HEK293 (cell line): ENCODE measurements around the gene WDFY3.

Experiments used
- AEBP2 ChIP-seq: fragments of 450-650 bp; formaldehyde crosslinking; IDR thresholded peaks from 2 replicates; pipeline ENCODE4 v1.5.1; 2016; ENCODE audit warnings: missing biosample characterization, missing genetic modification characterization, borderline replicate concordance
- GLI4 ChIP-seq: fragments of 450-650 bp; formaldehyde crosslinking; IDR thresholded peaks from 2 replicates; pipeline ENCODE4 v1.5.1; 2016; ENCODE audit warnings: missing biosample characterization, missing genetic modification characterization
- HOXC10 ChIP-seq: sonication (generic); formaldehyde crosslinking; IDR thresholded peaks from 2 replicates; pipeline ENCODE4 v1.8.1; 2023; ENCODE audit warnings: mild to moderate bottlenecking, missing genetic modification reagents
- KLF17 ChIP-seq: fragments of 450-650 bp; formaldehyde crosslinking; IDR thresholded peaks from 2 replicates; pipeline ENCODE4 v1.5.1; 2016; ENCODE audit warnings: missing biosample characterization, missing genetic modification characterization
- KLF8 ChIP-seq: fragments of 450-650 bp; formaldehyde crosslinking; IDR thresholded peaks from 2 replicates; pipeline ENCODE4 v1.5.1; 2016; ENCODE audit warnings: missing biosample characterization, missing genetic modification characterization
- SETDB1 ChIP-seq: IDR thresholded peaks from one replicate; pipeline ENCODE4 v1.6.1; 2017; ENCODE audit warnings: mild to moderate bottlenecking, low read length, moderate library complexity, mixed read lengths; ENCODE audit not compliant: insufficient read length
- ZBTB6 ChIP-seq: fragments of 450-650 bp; formaldehyde crosslinking; IDR thresholded peaks from 2 replicates; pipeline ENCODE4 v1.5.1; 2017; ENCODE audit warnings: missing biosample characterization, missing genetic modification characterization
- ZIC2 ChIP-seq: fragments of 450-650 bp; formaldehyde crosslinking; IDR thresholded peaks from 2 replicates; pipeline ENCODE4 v1.5.1; 2016; ENCODE audit warnings: missing biosample characterization, missing genetic modification characterization
- ZNF133 ChIP-seq: fragments of 450-650 bp; formaldehyde crosslinking; IDR thresholded peaks from 2 replicates; pipeline ENCODE4 v1.5.1; 2016; ENCODE audit warnings: missing biosample characterization, missing genetic modification characterization
- ZNF157 ChIP-seq: fragments of 450-650 bp; formaldehyde crosslinking; IDR thresholded peaks from 2 replicates; pipeline ENCODE4 v1.5.1; 2016; ENCODE audit warnings: missing biosample characterization, missing genetic modification characterization
- ZNF324 ChIP-seq: fragments of 450-650 bp; formaldehyde crosslinking; IDR thresholded peaks from 2 replicates; pipeline ENCODE4 v1.5.1; 2016; ENCODE audit warnings: missing biosample characterization, missing genetic modification characterization
- ZNF366 ChIP-seq: fragments of 450-650 bp; formaldehyde crosslinking; conservative IDR thresholded peaks from 2 replicates; pipeline ENCODE4 v1.5.1; 2016; ENCODE audit warnings: missing biosample characterization, missing genetic modification characterization
- ZNF391 ChIP-seq: fragments of 450-650 bp; formaldehyde crosslinking; IDR thresholded peaks from 2 replicates; pipeline ENCODE4 v1.5.1; 2016; ENCODE audit warnings: low read depth, missing biosample characterization, missing genetic modification characterization, borderline replicate concordance
- ZNF416 ChIP-seq: fragments of 450-650 bp; formaldehyde crosslinking; IDR thresholded peaks from 2 replicates; pipeline ENCODE4 v1.5.1; 2016; ENCODE audit warnings: missing biosample characterization, missing genetic modification characterization
- ZNF571 ChIP-seq: fragments of 450-650 bp; formaldehyde crosslinking; IDR thresholded peaks from 2 replicates; pipeline ENCODE4 v1.5.0; 2017; ENCODE audit warnings: missing biosample characterization, missing genetic modification characterization
- ZNF585B ChIP-seq: fragments of 450-650 bp; formaldehyde crosslinking; IDR thresholded peaks from 2 replicates; pipeline ENCODE4 v1.5.1; 2016; ENCODE audit warnings: missing biosample characterization, missing genetic modification characterization
- ZNF621 ChIP-seq: fragments of 450-650 bp; formaldehyde crosslinking; IDR thresholded peaks from 2 replicates; pipeline ENCODE4 v1.5.1; 2017; ENCODE audit warnings: missing biosample characterization, missing genetic modification characterization
- ZNF623 ChIP-seq: fragments of 450-650 bp; formaldehyde crosslinking; IDR thresholded peaks from 2 replicates; pipeline ENCODE4 v1.5.1; 2016; ENCODE audit warnings: missing biosample characterization, missing genetic modification characterization
- ZNF670 ChIP-seq: fragments of 450-650 bp; formaldehyde crosslinking; IDR thresholded peaks from 2 replicates; pipeline ENCODE4 v1.5.1; 2016; ENCODE audit warnings: missing biosample characterization, missing genetic modification characterization, low read depth
- ZNF777 ChIP-seq: fragments of 450-650 bp; formaldehyde crosslinking; IDR thresholded peaks from 2 replicates; pipeline ENCODE4 v1.5.1; 2017; ENCODE audit warnings: missing biosample characterization, missing genetic modification characterization, borderline replicate concordance
- ZNF837 ChIP-seq: fragments of 450-650 bp; formaldehyde crosslinking; IDR thresholded peaks from 2 replicates; pipeline ENCODE4 v1.5.1; 2016; ENCODE audit warnings: missing biosample characterization, missing genetic modification characterization
- ZSCAN23 ChIP-seq: fragments of 450-650 bp; formaldehyde crosslinking; IDR thresholded peaks from 2 replicates; pipeline ENCODE4 v1.5.1; 2016; ENCODE audit warnings: missing biosample characterization, missing genetic modification characterization
- TF ChIP-seq, protein P1 (sequence below): fragments of 450-650 bp; formaldehyde crosslinking; IDR thresholded peaks from 2 replicates; pipeline ENCODE4 v1.5.1; 2016; ENCODE audit warnings: missing biosample characterization, missing genetic modification characterization
- TF ChIP-seq, protein P2 (sequence below): fragments of 450-650 bp; formaldehyde crosslinking; IDR thresholded peaks from 2 replicates; pipeline ENCODE4 v1.5.1; 2016; ENCODE audit warnings: missing biosample characterization, missing genetic modification characterization
- TF ChIP-seq, protein P3 (sequence below): fragments of 450-650 bp; formaldehyde crosslinking; IDR thresholded peaks from 2 replicates; pipeline ENCODE4 v1.5.1; 2016; ENCODE audit warnings: missing biosample characterization, missing genetic modification characterization, borderline replicate concordance
- TF ChIP-seq, protein P4 (sequence below): fragments of 450-650 bp; formaldehyde crosslinking; IDR thresholded peaks from 2 replicates; pipeline ENCODE4 v1.5.0; 2017; ENCODE audit warnings: missing biosample characterization, missing genetic modification characterization, borderline replicate concordance

Gene WDFY3

DNA sequence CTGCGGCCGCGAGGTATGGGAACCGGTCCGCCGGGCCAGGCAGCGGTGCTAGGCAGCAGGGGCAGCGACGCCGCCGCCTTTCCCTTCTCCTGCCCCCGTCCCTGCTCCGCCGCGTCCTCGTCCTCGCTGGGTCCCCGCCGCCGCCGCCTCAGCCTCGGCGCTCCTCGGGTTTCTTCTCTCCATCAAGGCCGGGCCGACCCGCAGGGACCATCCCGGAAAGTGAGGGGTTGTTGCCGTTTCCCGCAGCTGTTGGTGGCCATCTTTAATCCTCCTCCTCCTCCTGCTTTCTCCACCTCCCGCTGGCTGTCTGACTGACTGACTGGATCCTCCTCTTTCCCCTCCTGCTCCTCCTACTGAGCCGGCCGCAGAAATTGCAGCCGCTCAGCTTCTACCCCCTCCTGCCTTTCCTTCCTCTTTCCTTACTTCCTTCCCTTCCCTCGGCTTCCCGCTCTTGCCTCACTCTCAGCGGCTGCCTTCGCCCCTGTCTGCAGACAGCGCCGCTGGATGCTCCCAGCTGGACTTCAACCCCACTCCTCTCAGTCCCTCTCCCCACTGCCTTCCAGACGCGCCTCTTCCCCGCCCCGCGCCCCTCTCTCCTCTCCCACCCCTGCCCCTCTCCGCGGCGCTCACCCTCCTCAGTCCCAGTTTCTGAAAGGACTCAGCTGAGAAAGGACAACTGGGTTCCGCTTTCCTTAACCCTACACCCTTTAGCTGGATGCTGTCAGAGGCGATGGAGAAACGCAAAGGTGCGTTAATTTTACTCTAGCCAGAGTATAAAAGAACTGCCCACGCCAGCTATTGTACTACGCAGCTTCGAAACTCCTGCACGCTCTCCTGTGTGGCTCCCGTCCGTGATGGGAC, at the start of gene WDFY3 (continued):
- TF ChIP-seq, protein P1, sequence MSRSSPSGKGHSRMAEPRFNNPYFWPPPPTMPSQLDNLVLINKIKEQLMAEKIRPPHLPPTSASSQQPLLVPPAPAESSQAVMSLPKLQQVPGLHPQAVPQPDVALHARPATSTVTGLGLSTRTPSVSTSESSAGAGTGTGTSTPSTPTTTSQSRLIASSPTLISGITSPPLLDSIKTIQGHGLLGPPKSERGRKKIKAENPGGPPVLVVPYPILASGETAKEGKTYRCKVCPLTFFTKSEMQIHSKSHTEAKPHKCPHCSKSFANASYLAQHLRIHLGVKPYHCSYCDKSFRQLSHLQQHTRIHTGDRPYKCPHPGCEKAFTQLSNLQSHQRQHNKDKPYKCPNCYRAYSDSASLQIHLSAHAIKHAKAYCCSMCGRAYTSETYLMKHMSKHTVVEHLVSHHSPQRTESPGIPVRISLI (tag by site-specific recombination) = no peak
- no peak for TF ChIP-seq ZNF837 (tag by site-specific recombination)
- TF ChIP-seq ZNF324 = 0 out of 2 replicates have a peak, but pooled peaks have one; percentile 28
- no peak for TF ChIP-seq ZSCAN23 (tag by site-specific recombination)
- TF ChIP-seq SETDB1 = no peak
- peak; percentile 97 for TF ChIP-seq ZNF366 (tag by site-specific recombination)
- no peak for TF ChIP-seq AEBP2 (tag by site-specific recombination)
- TF ChIP-seq GLI4 (tag by site-specific recombination) = no peak
- TF ChIP-seq, protein P2, sequence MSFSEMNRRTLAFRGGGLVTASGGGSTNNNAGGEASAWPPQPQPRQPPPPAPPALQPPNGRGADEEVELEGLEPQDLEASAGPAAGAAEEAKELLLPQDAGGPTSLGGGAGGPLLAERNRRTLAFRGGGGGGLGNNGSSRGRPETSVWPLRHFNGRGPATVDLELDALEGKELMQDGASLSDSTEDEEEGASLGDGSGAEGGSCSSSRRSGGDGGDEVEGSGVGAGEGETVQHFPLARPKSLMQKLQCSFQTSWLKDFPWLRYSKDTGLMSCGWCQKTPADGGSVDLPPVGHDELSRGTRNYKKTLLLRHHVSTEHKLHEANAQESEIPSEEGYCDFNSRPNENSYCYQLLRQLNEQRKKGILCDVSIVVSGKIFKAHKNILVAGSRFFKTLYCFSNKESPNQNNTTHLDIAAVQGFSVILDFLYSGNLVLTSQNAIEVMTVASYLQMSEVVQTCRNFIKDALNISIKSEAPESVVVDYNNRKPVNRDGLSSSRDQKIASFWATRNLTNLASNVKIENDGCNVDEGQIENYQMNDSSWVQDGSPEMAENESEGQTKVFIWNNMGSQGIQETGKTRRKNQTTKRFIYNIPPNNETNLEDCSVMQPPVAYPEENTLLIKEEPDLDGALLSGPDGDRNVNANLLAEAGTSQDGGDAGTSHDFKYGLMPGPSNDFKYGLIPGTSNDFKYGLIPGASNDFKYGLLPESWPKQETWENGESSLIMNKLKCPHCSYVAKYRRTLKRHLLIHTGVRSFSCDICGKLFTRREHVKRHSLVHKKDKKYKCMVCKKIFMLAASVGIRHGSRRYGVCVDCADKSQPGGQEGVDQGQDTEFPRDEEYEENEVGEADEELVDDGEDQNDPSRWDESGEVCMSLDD = no peak
- TF ChIP-seq KLF8 = 0 out of 2 replicates have a peak, but pooled peaks have one; percentile 66
- TF ChIP-seq KLF17 (tag by site-specific recombination) = peak; percentile 44
- TF ChIP-seq ZNF670 (tag by site-specific recombination) = no peak
- no peak for TF ChIP-seq ZNF391 (tag by site-specific recombination)
- TF ChIP-seq ZIC2 (tag by site-specific recombination) = peak; percentile 91
- TF ChIP-seq, protein P3, sequence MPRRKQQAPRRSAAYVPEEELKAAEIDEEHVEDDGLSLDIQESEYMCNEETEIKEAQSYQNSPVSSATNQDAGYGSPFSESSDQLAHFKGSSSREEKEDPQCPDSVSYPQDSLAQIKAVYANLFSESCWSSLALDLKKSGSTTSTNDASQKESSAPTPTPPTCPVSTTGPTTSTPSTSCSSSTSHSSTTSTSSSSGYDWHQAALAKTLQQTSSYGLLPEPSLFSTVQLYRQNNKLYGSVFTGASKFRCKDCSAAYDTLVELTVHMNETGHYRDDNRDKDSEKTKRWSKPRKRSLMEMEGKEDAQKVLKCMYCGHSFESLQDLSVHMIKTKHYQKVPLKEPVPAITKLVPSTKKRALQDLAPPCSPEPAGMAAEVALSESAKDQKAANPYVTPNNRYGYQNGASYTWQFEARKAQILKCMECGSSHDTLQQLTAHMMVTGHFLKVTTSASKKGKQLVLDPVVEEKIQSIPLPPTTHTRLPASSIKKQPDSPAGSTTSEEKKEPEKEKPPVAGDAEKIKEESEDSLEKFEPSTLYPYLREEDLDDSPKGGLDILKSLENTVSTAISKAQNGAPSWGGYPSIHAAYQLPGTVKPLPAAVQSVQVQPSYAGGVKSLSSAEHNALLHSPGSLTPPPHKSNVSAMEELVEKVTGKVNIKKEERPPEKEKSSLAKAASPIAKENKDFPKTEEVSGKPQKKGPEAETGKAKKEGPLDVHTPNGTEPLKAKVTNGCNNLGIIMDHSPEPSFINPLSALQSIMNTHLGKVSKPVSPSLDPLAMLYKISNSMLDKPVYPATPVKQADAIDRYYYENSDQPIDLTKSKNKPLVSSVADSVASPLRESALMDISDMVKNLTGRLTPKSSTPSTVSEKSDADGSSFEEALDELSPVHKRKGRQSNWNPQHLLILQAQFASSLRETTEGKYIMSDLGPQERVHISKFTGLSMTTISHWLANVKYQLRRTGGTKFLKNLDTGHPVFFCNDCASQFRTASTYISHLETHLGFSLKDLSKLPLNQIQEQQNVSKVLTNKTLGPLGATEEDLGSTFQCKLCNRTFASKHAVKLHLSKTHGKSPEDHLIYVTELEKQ (tag by site-specific recombination) = no peak
- TF ChIP-seq, protein P4, sequence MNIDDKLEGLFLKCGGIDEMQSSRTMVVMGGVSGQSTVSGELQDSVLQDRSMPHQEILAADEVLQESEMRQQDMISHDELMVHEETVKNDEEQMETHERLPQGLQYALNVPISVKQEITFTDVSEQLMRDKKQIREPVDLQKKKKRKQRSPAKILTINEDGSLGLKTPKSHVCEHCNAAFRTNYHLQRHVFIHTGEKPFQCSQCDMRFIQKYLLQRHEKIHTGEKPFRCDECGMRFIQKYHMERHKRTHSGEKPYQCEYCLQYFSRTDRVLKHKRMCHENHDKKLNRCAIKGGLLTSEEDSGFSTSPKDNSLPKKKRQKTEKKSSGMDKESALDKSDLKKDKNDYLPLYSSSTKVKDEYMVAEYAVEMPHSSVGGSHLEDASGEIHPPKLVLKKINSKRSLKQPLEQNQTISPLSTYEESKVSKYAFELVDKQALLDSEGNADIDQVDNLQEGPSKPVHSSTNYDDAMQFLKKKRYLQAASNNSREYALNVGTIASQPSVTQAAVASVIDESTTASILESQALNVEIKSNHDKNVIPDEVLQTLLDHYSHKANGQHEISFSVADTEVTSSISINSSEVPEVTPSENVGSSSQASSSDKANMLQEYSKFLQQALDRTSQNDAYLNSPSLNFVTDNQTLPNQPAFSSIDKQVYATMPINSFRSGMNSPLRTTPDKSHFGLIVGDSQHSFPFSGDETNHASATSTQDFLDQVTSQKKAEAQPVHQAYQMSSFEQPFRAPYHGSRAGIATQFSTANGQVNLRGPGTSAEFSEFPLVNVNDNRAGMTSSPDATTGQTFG (tag by site-specific recombination) = no peak
- TF ChIP-seq ZNF585B (tag by site-specific recombination) = no peak
- TF ChIP-seq ZNF133 (tag by site-specific recombination) = no peak
- TF ChIP-seq ZNF416 = no peak
- peak; percentile 35; the same call in 1 of the 2 replicates for TF ChIP-seq ZBTB6
- TF ChIP-seq ZNF623 = no peak
- TF ChIP-seq HOXC10 (CRISPR knock-in tag) = no peak
- no peak for TF ChIP-seq ZNF157 (tag by site-specific recombination)
- TF ChIP-seq ZNF621 = no peak
- TF ChIP-seq ZNF571 (tag by site-specific recombination) = no peak
- no peak for TF ChIP-seq ZNF777 (tag by site-specific recombination)
